GM19463 (cell line): ENCODE results near the gene ACSM5.

Experiments used
- ATAC-seq: cut with Tn5 transposase; IDR thresholded peaks from one replicate; pipeline ENCODE4 v1.9.1; 2021; ENCODE audit warnings: mild to moderate bottlenecking, moderate library complexity; ENCODE audit not compliant: unreplicated experiment

The ACSM5 gene, protein sequence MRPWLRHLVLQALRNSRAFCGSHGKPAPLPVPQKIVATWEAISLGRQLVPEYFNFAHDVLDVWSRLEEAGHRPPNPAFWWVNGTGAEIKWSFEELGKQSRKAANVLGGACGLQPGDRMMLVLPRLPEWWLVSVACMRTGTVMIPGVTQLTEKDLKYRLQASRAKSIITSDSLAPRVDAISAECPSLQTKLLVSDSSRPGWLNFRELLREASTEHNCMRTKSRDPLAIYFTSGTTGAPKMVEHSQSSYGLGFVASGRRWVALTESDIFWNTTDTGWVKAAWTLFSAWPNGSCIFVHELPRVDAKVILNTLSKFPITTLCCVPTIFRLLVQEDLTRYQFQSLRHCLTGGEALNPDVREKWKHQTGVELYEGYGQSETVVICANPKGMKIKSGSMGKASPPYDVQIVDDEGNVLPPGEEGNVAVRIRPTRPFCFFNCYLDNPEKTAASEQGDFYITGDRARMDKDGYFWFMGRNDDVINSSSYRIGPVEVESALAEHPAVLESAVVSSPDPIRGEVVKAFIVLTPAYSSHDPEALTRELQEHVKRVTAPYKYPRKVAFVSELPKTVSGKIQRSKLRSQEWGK

DNA sequence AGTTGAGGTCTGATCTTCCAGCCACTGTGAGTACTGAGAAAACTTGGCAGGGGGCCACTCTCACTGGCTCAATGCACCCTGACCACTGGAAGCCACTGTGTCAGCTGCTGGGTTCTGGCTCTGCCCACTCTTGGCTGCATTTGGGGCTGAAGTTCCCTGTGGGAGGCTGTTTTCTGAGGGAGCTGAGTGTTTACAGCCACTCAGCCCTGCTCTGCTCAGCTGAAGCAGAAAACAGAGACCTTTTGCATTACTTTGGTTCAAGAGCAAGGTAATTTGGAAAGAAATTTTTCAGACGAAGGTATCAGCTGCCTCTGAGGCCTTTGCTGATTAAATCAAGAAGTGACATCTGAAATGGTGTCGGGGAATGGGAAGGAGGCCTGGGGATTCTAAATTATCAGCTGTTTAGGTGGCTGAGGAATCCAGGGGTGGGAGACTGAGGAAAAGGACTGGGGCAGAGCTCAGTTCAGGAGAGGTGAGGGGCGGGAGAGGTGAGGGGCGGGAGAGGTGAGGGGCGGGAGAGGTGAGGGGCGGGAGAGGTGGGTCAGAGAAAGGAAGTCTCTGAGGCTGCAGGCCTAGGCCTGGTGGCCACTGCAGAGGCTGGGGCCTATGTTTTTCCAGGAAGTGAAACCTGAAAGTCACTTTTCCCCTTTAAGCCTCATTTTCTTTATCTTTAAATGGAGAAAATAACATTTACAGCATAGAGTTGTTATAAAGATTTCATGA lies at the start of gene ACSM5:
ACSM5 (plus strand) TSS at position 137 of the 723 bp plus-strand sequence. CDS start 1,951 bp downstream, outside the sequence.
- ATAC-seq, result peak; percentile 38

DNA sequence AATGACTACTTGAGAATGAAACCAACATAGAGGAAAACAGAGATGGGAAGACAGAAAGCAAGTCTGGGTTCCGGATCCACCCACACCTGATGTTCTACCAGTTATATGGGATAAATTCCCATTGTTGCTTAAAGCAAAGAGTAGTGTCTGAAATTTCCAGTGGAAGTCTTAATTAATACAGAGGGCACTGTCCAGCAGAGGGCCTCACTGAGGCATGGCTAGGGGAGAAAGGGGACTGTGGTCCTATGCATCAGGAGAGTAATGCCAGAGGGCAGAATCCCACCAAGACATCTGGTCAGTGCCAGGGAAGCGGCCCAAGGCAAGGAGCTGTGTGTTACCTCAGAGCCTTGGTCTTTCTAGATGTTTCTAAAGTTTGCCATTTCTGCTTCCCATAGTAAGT lies 49.3 kb upstream of the ACSM5 start:
- ATAC-seq, result no peak

DNA sequence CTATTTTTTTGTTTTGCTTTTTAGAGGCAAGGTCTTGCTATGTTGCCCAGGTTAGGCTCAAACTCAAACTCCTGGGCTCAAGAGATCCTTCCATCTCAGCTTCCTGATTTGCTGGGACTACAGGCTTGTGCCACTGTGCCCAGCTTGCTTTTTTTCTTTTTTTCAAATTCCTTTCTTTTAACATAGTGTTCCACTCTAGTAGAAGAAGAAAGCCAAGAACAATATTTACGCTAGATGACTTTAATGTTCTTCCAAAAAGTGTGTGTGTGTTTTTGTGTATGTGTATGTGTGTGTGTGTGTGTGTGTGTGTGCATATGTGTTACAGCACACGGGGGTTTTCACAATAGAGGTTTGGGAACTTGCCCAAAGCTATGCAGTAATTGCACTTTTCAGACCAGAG lies 46.1 kb upstream of the ACSM5 start:
- no peak for ATAC-seq

DNA sequence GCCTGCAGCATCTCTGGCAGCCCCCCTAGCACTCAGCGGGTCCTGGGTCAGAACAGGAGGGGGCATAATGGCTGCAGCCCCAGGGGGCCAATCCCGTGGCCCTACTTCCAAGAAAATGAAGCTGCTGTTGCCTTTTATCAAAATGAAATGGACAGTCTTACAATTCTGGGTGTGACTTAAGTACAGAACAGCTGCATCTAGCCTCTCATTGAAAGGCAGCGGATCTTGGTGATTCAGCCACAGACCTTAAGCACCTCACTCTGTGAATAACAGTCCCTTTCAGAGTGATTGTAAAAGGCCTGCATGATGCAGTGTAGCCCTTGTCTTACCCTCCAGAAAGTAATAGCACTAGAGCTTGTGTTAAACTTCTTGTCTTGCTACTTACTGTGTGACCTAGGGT lies 45.3 kb upstream of the ACSM5 start:
- ATAC-seq, result no peak

DNA sequence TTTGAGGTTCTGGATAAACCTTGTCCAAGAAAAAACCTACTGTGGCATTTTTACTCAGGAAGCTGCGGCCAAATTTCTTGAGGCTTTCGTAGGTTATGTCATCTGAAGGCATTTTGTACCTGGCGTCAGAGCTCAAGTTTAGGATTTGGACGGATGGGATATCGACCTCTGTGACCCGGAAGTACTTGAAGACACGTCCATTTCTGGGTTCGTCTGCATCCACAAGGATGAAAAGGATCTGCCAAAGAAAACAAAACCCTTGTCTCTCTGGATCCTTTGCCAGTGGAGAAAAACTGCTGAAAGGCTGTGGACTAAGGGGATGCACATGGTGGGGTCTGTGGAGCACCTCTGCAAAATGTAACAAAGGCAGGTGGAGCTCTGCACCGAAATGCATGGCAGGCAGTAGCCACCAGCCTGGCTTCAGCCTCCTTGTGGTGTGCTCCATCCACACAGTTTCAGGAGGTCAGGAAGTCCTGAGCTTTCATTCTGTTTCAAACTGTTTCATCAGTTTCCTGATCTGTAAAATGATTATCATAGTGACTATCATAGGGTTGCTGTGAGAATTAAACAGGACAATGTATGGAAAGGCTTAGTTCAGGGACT lies 39.8 kb upstream of the ACSM5 start:
- no peak for ATAC-seq

DNA sequence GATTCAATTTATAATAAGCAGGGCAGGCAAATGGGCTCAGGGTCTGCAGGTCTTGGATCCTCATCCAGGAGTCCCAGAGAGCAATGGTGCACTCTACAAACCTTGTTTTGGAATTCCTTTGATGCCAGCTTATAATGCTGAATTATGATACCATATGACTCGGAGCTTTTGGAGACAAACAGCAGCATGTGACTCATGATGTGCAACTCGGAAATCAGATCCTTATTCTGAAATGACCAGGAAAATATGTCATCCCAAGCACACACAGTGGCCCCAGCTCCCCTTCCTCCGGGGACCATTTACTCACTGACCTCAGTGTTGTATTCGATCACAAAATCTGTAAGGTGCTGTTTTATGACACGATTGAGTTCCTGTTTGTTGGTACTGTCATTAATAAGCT lies 36.6 kb upstream of the ACSM5 start:
- no peak for ATAC-seq

DNA sequence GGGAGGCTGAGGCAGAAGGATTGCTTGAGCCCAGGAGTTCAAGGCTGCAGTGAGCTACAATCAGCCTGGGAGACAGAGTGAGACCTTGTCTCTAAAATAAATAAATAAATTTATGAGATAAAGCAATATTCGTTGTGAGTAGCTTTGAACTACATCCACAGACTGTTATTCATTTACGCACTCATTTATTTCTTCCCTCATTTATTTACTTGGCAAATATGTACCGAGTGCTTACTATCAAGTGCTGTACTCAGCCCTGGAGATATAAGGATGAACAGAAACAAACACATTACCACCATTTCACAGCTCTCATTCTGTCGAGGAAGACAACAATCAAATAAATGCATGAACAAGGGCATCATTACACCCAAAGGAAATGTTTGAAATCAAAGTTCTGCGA lies 32.2 kb upstream of the ACSM5 start:
- no peak for ATAC-seq

DNA sequence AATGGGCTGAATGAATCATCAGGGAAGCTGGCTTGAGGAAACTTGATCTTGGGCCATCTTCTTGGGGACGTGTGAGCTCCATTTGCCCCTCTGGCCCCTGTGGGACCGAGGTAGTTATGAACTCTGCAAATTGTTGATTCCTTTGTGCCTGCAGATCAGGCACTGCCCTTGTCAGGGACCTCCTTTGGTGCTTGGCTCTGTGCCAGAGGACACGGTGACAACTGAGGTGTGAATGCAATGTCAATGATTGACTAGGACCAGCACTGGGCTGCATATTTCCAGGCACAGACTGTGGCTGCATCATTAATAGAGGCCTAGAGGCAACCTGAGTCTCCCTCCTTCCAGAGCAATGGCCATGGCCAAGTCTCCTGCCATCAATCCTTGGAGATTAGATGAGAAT lies 28.6 kb upstream of the ACSM5 start:
- no peak for ATAC-seq

DNA sequence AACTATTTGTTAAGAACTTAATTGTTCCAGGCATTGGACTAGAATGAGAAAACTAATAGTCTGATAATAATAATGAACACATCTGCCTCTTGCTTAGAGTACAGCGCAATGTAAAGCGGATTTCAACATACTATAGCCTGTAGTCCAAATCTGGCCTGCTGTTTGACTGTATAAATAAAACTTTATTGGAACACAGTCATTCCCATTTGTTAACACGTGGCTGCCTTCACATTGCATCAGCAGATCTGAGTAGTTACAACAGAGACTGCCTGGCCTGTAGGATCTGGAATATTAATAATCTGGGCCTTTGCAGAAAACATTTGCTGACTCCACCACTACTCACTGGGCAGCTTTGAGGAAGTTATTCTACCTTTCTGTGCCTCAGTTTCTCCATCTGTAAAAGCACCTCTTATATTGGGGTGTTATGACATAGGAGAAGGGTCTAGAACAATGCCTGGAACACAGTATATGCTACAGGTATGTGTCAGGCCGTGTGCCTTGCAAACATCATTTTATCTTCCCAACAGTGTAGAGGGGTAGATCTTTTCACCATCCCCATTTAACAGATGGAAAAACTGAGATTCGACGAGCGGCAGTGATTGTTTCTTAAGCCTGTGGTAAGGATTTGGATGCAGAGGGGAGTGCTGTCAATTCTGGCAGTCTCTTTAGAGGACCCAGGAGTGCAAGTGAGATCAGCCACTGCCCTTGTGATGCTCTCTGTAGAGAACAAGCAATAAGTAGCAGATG lies 27.0 kb upstream of the ACSM5 start:
- no peak for ATAC-seq

DNA sequence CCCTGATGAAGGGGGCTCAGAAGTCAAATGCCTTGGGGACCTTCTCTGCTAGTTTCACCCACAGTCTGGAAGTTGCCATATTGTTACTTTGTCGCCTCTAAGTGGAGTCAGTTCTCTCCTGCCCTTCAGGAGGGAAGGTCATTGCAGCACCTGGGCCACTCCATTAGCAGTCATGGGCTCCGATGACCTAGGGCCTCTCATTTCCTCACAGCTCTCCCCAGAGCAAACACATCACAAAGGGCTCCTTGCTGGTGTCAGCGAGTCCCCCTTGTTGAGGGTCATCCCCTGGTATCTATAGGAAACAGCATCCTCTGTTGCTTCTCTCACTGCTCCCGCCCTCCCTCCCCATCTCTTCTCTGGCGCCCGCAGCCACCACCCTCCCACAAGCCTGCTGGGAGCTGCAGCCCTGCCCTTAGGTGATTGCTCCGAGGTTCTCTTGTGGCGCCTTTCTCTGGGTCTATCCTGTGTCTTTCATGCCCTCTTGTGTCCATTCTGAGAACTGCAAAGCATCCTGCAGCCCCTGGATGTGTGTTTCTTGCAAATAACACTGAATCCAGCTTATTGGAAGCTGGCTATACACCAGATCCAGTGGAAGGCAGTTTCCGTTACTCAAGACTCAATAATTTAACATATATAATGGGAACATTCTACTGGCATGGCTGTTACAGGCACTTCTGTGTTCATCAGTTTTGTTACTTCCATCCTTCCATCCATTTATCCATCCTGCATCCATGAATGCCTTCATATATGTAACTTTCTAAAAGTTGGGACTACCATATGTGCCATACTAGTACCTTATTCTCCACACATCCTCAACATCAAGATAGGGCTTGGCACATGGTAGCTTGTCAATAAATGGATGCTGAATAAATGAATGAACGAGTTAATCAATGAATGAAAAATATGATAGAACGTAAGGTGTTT lies 26.0 kb upstream of the ACSM5 start:
- no peak for ATAC-seq

DNA sequence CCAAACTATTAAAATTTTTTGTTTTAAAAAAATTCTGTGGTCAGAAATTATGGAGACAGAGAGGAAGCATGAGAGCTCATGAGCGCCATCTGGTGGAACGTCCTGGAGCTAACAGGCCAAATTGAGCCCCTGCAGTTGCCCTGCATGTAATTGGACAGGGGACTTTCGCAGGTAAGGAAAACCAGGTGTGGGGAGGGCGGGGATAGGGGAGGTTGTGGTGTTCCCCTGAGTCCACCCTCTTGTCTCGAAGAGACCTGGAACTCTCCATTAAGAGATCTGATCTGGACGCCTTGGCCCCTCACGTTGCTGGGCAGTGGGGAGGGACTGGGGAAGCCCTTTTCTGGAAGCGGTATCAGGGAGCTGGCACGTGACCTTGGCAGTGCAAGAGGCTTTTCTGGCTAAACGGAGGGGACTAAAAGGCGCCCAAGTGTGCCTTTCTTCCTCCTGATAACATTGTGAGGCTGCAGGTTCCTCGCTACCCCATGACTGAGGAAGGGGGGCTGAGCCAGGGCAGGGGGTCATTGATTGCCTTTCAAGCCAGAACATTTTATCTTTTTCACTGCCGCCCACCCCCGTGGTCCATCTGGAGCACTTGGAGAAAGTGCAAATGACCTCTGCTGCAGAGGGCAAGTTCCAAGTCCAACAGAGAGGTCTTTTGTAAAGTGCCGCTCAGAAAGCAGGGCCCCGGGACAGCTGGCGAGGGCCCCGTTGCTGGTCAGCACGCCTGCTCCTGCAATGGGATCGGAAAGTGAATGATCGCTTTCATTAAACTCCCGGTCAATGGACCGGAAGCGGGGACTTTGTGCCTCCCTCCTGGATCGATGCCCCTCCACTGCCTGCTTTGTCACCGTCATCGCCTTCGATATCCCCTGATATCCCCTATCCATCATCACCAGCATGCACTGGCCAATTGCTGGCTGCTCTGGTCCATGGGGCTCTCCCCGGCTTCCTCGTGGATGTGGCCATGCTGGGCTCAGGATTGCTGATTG lies 23.2 kb upstream of the ACSM5 start:
- no peak for ATAC-seq

DNA sequence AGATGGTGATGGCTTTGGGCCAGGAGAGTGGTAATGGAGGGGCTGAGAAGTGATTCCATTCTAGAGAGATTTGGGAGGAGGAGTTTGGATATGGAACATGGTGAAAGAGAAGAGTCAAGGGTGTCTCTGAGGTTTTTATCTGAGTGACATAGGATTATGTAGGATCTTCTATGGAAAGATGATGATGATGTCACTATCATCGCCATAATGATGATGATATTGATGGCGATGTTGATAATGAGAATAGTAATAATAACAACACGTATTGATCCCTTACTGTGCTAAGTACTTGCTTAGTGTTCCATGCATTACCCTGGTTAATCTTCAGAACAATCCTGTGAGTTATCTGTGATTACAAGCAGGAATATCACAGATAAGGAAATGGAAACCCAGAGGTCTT lies 21.4 kb upstream of the ACSM5 start:
- no peak for ATAC-seq

DNA sequence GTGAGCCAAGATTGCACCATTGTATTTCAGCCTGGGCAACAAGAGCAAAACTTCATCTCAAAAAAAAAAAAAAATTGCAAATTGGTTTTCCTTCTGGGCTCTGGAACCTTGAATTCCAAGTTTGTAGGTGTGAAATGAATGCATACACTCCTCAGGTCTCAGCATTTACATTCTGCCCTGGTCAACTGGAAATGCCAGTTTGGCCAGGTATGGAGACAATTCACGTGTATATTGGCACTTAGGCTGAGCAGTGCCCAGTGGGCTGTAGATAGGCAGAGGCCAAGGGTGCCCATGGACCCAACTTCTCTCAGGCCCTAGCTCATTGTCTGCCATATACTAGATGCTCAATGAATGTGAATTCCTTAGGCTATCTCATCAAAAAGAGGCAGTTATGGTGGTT lies 20.5 kb upstream of the ACSM5 start:
- no peak for ATAC-seq

DNA sequence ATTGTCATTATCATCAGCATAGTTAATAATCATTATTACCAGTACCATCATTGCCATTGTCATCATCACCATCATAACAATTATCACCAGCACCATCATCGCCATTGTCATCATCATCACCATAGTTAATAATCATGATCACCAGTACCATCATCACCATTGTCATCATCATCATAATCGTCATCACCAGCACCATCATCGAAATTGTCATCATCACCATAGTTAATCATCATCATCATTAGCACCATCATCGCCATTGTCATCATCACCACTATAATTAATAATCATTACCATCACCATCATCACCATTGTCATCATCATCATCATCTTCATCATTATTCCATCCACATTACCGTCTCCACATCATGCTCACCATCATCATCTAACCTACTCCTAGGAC lies 18.3 kb upstream of the ACSM5 start:
- ATAC-seq, result no peak

DNA sequence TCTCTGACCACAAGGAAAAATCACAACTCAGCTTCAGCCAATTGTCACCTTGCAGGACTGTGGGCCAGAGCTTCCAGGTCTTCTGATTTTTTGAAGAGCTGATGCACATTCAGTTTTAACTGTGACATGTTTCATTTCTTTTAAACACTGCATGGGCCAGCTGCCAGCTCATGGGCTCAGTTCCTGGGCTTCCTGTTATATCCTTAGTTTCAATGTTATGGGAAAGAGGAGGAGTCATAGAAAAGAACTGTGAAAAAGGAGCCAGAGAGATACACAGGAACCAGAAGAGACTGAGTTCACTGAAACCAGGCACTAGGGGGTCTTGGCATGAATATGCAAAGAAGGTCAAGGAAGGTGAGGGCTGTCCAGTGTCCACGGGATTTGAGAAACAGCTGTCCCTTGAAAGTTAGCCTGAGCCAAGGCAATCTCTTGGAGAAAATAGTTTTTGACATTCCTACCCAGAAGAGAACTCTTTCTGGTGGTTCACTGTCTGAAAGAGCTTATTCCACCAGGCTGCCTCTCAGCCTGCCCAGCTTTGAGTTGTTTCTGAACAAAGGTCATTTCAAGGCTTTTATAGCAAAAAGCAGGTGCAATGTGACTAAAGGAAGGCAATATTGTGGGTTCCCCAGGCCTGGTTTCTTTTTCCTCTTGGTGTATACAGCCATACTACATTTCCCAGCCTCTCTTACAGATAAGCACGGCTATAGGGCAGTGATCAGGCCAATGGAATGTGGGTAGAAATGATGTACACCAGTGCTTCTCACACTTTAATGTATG lies 15.3 kb upstream of the ACSM5 start:
- ATAC-seq, result no peak

DNA sequence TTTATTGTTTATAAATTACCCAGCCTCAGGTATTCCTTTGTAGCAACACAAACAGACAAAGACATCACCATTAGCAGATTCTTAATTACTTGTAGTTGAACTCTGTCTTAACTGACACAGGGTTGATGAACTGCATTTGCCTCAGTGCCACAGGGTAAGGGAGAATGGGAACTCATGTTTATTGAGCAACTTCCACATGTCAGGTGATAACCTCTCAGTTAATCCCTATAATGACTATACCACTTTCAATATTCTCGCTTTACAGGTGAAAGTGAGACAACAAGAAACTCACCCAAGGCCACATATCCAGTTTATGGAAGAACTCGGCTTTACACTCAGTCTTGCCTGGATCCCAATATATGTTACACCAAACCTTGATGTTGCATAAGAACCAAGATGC lies 13.4 kb upstream of the ACSM5 start:
- ATAC-seq, result no peak

DNA sequence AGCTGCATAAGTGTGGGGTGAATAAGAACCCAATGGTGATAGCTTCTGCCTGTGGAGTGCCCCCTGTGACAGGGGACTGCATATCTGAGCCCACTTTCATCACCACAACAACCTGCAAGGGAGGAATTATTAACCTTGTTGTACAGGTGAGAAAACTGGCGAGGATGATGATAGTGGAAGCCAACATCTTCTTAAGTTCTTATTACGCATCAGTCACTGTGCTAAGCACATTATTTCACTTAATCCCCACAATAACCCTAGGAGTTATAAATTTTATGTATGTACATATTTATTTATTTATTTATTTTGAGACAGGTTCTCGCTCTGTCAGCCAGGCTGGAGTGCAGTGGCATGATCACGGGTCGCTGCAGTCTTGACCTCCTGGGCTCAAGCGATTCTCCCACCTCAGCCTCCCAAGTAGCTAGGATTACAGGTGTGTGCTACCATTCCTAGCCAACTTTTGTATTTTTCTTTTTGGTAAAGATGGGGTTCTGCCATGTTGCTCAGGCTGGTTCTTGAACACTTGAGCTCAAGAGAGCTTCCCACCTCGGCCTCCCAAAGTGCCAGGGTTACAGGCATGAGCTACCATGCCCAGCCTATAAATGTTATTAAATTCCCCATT lies 12.4 kb upstream of the ACSM5 start:
- ATAC-seq, result no peak
